HFFc6 (cell line): ENCODE data around the gene FMNL2. TPM values are rescaled to one million over a fixed set of nuclear protein-coding genes. Genes with fewer than 3 reads are reported as not detected.

Experiments
- DNase-seq: peaks from one replicate; pipeline ENCODE4 v3.0.0-alpha.2; 2018
- H3K27ac Mint-ChIP-seq: 2 replicates; pipeline ENCODE4 v1.8.0; 2020; ENCODE audit warnings: mild to moderate bottlenecking, mixed read lengths
- H3K27me3 Mint-ChIP-seq: 2 replicates; pipeline ENCODE4 v1.8.0; 2021; ENCODE audit warnings: mild to moderate bottlenecking, moderate library complexity, mixed read lengths; ENCODE audit not compliant: insufficient read depth
- H3K36me3 Mint-ChIP-seq: 2 replicates; pipeline ENCODE4 v1.8.0; 2021; ENCODE audit warnings: low read depth, mixed read lengths
- H3K4me1 Mint-ChIP-seq: 2 replicates; pipeline ENCODE4 v1.8.0; 2020; ENCODE audit warnings: low read depth, mixed read lengths
- H3K4me3 Mint-ChIP-seq: 2 replicates; pipeline ENCODE4 v1.8.0; 2020; ENCODE audit warnings: mild to moderate bottlenecking, moderate library complexity, mixed read lengths
- H3K9me3 Mint-ChIP-seq: 2 replicates; pipeline ENCODE4 v1.8.0; 2020; ENCODE audit warnings: mild to moderate bottlenecking, mixed read lengths
- total RNA-seq, 6 experiments: library from RNA; stranded (reverse); fragmentation: NEBNext Ultra II Directional; extraction: Animal tissue kit (Norgen Biotek cat#: 25700); gene quantifications; 2 replicates in 1 of 6; 3 replicates in 5 of 6; pipeline ENCODE4 v1.2.3, GENCODE V29; 2021
- TF ChIP-seq, protein P1 (sequence below): fragments of 200-600 bp; sonication (generic); IDR thresholded peaks from 2 replicates; pipeline ENCODE4 v1.5.0; 2021; ENCODE audit warnings: antibody characterized with exemption, mild to moderate bottlenecking

Gene FMNL2
- total RNA-seq, 6 experiments from 2014 or later, result 13.7 to 20.9 (median 16.0) TPM

DNA sequence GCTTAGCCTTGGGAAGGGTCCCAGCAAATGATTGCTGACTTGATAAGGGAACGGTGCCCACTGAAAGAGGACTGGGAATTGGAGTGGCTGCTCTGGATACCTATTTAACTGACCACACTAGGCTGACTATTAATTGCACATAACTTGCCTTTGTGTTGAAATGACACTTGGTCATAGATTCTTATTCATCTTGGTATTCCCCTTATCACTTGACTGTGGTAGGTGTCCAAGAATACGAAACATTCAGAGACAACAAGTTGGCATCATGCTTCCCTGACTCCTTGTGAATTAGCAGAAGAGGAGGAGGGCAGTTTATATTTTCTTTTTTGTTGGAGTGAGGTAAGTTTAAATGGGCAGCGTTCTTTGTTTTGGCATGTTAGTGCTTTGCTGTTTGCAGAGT, 13.4 kb downstream of the FMNL2 start:
- peaks cover 30% of the 10 kb centered on the region for H3K4me1 Mint-ChIP-seq
- DNase-seq, result no peak
- TF ChIP-seq, protein P1, sequence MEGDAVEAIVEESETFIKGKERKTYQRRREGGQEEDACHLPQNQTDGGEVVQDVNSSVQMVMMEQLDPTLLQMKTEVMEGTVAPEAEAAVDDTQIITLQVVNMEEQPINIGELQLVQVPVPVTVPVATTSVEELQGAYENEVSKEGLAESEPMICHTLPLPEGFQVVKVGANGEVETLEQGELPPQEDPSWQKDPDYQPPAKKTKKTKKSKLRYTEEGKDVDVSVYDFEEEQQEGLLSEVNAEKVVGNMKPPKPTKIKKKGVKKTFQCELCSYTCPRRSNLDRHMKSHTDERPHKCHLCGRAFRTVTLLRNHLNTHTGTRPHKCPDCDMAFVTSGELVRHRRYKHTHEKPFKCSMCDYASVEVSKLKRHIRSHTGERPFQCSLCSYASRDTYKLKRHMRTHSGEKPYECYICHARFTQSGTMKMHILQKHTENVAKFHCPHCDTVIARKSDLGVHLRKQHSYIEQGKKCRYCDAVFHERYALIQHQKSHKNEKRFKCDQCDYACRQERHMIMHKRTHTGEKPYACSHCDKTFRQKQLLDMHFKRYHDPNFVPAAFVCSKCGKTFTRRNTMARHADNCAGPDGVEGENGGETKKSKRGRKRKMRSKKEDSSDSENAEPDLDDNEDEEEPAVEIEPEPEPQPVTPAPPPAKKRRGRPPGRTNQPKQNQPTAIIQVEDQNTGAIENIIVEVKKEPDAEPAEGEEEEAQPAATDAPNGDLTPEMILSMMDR, result no peak
- no peaks in the 10 kb centered on the region for H3K9me3 Mint-ChIP-seq
- no peaks in the 10 kb centered on the region for H3K27me3 Mint-ChIP-seq
- no peak overlapping the region for H3K4me3 Mint-ChIP-seq
- no peak overlapping the region for H3K27ac Mint-ChIP-seq
- peaks cover 17% of the 10 kb centered on the region for H3K36me3 Mint-ChIP-seq

DNA sequence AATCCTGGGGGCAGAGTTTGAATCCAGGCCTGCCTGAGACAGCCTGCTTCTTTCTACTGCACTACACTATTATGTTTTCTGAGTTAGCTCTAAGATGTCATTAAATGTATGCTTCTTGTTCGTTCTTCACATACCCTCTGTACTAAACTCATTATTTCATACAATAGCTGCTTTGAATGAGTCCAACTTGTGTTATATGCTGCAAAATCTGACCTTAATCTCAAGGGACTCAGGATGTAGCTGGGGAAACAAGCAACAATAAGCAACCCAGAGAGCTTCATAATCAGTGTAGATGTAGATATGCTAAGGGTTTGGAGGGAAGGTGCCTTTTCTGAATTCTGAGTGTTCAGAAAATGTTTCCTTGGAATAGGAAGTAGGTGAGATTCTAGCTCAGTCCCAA, 14.4 kb downstream of the FMNL2 start:
- Mint-ChIP-seq H3K4me3 (no peak overlapping the region), H3K4me1 (peaks cover 25% of the 10 kb centered on the region), H3K27ac (no peak overlapping the region), H3K9me3 (no peaks in the 10 kb centered on the region), H3K36me3 (peaks cover 7% of the 10 kb centered on the region), H3K27me3 (no peaks in the 10 kb centered on the region)
- TF ChIP-seq, protein P1, result no peak
- no peak for DNase-seq

DNA sequence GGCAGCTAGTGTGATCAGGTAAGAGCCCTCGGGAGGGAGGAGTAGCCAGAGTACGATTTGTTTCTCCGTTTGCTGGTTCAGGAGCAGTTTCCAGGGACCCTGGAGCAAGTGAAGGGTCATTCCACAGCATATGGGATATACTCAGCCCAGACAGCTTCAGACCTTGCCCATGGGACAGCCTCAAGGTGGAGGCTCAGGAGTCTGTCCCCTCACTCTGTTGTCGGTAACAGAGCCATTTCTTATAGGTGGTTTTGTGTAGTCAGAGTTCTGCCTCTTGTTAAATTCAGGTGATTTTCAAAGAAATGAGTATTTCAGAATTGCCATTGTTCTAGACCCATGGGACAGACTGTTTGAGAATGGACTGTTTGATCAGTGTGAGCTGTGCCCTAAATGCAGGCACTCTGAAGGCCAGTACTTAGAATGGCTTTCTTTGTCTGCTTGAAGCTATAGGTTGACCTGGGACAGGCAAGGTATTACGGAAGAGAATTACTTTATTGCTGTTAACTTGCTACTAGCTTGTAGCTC, 15.2 kb downstream of the FMNL2 start:
- no peak for DNase-seq
- Mint-ChIP-seq H3K27me3 (no peaks in the 10 kb centered on the region), H3K9me3 (no peaks in the 10 kb centered on the region), H3K4me3 (no peak overlapping the region), H3K36me3 (peaks cover 7% of the 10 kb centered on the region), H3K4me1 (peaks cover 27% of the 10 kb centered on the region), H3K27ac (no peak overlapping the region)
- TF ChIP-seq, protein P1, result no peak

DNA sequence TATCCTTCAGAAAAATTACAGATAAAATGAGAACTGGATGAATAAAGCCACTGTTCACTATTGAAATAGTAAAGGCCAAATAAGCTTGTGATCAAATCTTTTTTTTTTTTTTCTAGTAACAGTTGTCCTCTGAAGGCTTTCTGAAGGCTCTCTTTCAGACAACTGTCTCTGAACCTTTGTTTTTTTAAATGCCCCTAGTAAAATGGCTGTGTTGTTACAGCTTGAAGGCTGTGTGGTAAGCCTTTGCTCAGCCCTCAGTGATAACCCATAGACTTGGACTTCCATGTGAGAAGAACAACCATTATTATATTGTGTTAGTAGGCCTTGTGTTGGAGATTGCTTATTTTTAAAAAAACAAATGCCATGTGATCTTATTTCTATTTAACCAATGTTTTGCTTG, 17.6 kb downstream of the FMNL2 start:
- Mint-ChIP-seq H3K36me3 (peaks cover 7% of the 10 kb centered on the region), H3K4me3 (no peak overlapping the region), H3K27me3 (peaks cover 2% of the 10 kb centered on the region; the same call in 1 of the 2 replicates), H3K27ac (no peak overlapping the region), H3K4me1 (peaks cover 24% of the 10 kb centered on the region), H3K9me3 (no peaks in the 10 kb centered on the region)
- TF ChIP-seq, protein P1, result no peak
- DNase-seq, result no peak

DNA sequence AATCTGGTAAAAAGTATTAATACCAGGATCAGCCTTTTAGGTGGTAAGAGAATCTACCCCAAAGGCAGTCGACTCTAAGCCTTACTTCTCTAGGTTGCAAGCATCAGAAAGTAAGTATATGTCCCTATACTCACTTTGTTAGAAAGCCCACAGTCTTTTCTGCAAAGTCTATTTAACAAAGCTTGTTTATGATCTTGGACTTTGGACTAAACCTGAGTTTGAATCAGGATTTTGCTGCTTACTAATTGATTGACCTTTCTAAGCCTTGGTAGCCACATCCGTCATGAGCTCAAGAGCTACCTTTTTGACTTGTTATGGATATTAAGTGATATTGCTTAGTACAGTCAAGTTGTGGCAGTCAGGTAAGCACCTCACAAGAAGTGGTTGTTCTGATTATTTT, 18.4 kb downstream of the FMNL2 start:
- Mint-ChIP-seq H3K27ac (no peak overlapping the region), H3K4me1 (peaks cover 19% of the 10 kb centered on the region), H3K9me3 (no peaks in the 10 kb centered on the region), H3K36me3 (peaks cover 7% of the 10 kb centered on the region), H3K27me3 (peaks cover 2% of the 10 kb centered on the region; the same call in 1 of the 2 replicates), H3K4me3 (no peak overlapping the region)
- TF ChIP-seq, protein P1, result no peak
- no peak for DNase-seq
